H54 (cell line): ENCODE measurements around the gene DNAH14.
"Not testable (repeated sequence)": the region's sequence is repeated elsewhere in the genome, so short reads cannot be mapped to it uniquely, and the experiment has no call there.

Source experiments
- DNase-seq: peaks from one replicate; pipeline ENCODE4 v3.0.0; 2011; ENCODE audit warnings: low spot score, mixed read lengths; ENCODE audit not compliant: insufficient read length
- FAIRE-seq: peaks from 3 replicates; lab custom pipeline; 2011; peaks lifted over from hg19 to GRCh38; lab: Jason Lieb, UNC
- POLR2A ChIP-seq: IDR thresholded peaks from 2 replicates; pipeline ENCODE4 v1.6.1; 2011; ENCODE audit warnings: low read depth, mild to moderate bottlenecking, low read length

The DNAH14 gene

DNA sequence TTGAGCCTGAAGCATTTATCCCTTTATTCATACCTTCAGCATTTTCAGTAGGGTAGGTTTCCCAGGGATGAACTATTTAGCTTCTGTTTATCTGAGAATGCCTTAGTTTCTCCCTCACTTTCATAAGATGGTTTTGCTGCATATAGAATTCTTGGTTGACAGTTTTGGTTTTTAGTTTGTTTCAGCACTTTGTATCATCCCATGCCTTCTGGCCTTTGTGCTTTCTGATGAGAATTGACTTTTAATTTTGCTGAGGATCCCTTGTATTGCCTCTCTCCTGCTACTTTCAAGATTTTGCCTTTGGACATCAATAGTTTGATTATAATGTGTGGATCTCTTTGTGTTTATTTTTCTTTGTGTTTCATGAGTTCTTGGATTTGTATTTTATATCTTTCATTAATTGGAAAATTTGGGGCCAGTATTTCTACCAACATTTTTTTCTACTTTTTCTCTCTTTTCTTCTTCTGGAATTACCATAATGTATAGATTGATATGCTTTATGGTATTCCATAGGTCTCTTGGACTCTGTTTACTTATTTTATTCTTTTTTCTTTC, 261.8 kb downstream of the DNAH14 start:
- TF ChIP-seq POLR2A, result no peak
- DNase-seq, result no peak
- FAIRE-seq, result no peak

GRCh38 chr1:225201447-225201846, 272.0 kb downstream of the DNAH14 start:
- DNase-seq, result no peak
- FAIRE-seq, result no peak
- no peak for TF ChIP-seq POLR2A

DNA sequence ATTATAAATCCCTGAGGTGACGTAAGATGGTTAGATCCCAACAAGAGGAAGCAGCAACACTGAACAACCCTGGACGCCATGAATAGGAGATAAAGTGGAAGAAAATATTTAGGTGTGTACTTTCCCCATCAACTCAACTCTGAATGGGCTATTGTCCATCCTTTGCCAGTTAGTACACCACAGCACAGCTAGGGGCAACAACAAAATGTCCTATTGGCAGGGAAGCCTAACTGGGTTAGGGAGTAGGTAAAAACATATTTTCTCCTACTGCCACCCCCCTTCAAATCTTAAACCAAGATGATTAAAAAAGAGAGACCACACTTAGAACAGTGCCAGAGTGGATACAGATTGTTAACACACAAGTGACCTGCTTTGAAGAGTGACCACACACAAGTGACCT, 278.3 kb downstream of the DNAH14 start:
- DNase-seq, result no peak
- TF ChIP-seq POLR2A, result no peak
- no peak for FAIRE-seq

DNA sequence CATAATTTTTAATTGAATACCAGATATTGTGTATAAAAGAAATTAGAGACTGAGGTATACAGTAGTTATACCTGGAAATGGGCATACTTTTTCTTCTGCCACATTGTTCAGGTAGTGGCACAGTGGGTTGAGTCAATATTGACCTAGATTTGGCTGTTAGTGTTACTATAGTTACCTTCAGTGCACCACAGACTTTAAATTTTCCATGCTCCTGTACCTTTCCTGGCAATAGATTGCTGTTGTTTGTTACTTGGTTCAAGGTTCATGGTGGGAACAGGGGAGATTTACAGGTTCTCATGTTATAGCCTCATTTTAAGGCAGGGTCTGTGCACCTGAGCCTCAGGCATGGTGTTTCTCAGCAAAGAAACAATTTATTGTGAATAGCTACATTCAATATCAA, 279.7 kb downstream of the DNAH14 start:
- no peak for DNase-seq
- FAIRE-seq, result no peak
- TF ChIP-seq POLR2A, result no peak

- FAIRE-seq, DNase-seq: not testable (repeated sequence)
Measured at GRCh38 chr1:225210180-225210579, 280.7 kb downstream of the DNAH14 start.

- not testable (repeated sequence) for FAIRE-seq, DNase-seq
Measured at GRCh38 chr1:225211694-225212442, 282.4 kb downstream of the DNAH14 start.

GRCh38 chr1:225224287-225224686, 294.8 kb downstream of the DNAH14 start:
- DNase-seq, result no peak
- no peak for FAIRE-seq
- no peak for TF ChIP-seq POLR2A

GRCh38 chr1:225225681-225226080, 296.2 kb downstream of the DNAH14 start:
- FAIRE-seq (no peak), DNase-seq (no peak)
- no peak for TF ChIP-seq POLR2A

- TF ChIP-seq POLR2A, result no peak
- FAIRE-seq (no peak), DNase-seq (no peak)
Measured at GRCh38 chr1:225228871-225229303, 299.4 kb downstream of the DNAH14 start.

DNA sequence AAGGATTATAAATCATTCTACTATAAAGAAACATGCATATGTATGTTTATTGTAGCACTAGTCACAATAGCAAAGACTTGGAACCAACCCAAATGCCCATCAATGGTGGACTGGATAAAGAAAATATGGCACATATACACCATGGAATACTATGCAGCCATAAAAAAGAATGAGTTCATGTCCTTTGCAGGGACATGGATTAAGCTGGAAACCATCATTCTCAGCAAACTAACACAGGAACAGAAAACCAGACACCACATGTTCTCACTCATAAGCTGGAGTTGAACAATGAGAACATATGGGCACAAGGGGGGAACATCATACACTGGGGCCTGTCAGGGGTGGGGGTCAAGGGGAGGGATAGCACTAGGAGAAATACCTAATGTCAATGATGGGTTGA, 300.0 kb downstream of the DNAH14 start:
- not testable (repeated sequence) for FAIRE-seq, DNase-seq

GRCh38 chr1:225230483-225230882, 301.0 kb downstream of the DNAH14 start:
- TF ChIP-seq POLR2A, result no peak
- FAIRE-seq, result no peak
- no peak for DNase-seq

GRCh38 chr1:225232930-225233329, 303.5 kb downstream of the DNAH14 start:
- FAIRE-seq, DNase-seq: not testable (repeated sequence)

GRCh38 chr1:225242611-225243010, 313.1 kb downstream of the DNAH14 start:
- DNase-seq (no peak), FAIRE-seq (no peak)
- no peak for TF ChIP-seq POLR2A

DNA sequence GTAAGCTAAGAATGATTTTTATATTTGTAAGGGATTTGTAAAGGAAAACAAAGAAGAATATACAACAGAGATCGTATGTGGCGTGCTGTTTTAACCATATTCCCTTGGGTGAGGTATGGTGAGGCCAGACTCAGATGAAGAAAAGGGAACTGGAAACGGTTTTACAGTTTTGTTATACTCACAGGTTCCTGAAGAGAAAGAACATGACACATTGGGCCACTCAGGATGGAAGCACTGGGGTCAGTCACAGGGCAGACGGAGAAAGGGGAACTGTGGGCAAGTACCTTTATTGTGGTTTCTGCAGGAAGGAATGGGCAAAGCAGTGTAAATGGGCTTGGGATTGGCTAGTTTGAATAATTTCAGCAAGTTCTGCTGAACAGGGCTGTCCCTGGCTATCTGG, 321.0 kb downstream of the DNAH14 start:
- no peak for TF ChIP-seq POLR2A
- no peak for FAIRE-seq
- no peak for DNase-seq

DNA sequence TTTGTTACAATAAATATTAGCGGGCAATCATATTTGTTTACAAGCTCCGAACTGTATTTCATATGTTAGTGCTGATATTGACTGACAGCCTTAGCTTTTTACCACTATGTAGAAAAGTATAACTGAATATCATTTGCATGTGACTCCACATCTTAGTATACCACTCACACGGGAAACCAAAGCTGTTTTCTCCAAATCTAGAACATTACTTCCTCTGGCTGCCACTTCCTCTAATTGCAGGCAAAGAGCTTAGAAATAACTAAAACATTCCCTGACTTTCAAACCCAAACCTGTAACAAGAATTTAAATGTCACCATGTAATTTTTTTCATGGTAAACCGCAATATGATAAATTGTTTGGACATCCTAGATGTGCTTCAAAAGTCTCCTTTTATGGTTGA, 323.7 kb downstream of the DNAH14 start:
- no peak for DNase-seq

More for the DNA sequence above, 323.7 kb downstream of the DNAH14 start:
- FAIRE-seq, result no peak
- no peak for TF ChIP-seq POLR2A
